ENCODE measurements around the gene NRM.

- no peak for TF ChIP-seq CTCF (IDR thresholded peaks at IDR 0.05)
- no peak for TF ChIP-seq POLR2A (IDR thresholded peaks at IDR 0.05)
- TF ChIP-seq EP300 (IDR thresholded peaks at IDR 0.05): no peak
These were observed 7.4 kb downstream of the NRM start for GRCh38 chr6:30683183-30683979.
